ENCODE measurements around the gene SUGCT.

SUGCT gene

GRCh38 chr7:40536421-40536820 is 401.6 kb downstream of the SUGCT start:
- Histone ChIP-seq H3K36me3 (ENCODE audit: control insufficient read depth in 2 of 2, insufficient read depth in 1 of 2, low read length in 2 of 2) (no peaks in the 10 kb centered on the region), H3K4me1 (ENCODE audit: control insufficient read depth, insufficient read depth, low read length) (no peaks in the 10 kb centered on the region), H3K4me3 (ENCODE audit: low read depth, low read length) (no peak overlapping the region), H3K9me3 (ENCODE audit: control insufficient read depth, insufficient read depth, low read depth, low read length) (no peaks in the 10 kb centered on the region), H3K27ac (ENCODE audit: extremely low read depth, low read depth, low read length) (no peak overlapping the region)
- CTCF ChIA-PET = no interaction called here
- TF ChIP-seq ZNF580 (tag by site-specific recombination; IDR thresholded peaks at IDR 0.05) (no peak), KLF9 (tag by site-specific recombination; IDR thresholded peaks at IDR 0.05; ENCODE audit: low read depth) (no peak), ZFP69B (tag by site-specific recombination; IDR thresholded peaks at IDR 0.05) (no peak), ZBTB48 (tag by site-specific recombination; IDR thresholded peaks at IDR 0.05) (no peak), ZNF223 (tag by site-specific recombination; IDR thresholded peaks at IDR 0.05) (no peak), ZNF214 (tag by site-specific recombination; IDR thresholded peaks at IDR 0.05; ENCODE audit: borderline replicate concordance) (no peak), ZNF398 (tag by site-specific recombination; IDR thresholded peaks at IDR 0.05) (no peak), ZNF610 (tag by site-specific recombination; IDR thresholded peaks at IDR 0.05; ENCODE audit: borderline replicate concordance) (no peak), ZSCAN23 (tag by site-specific recombination; IDR thresholded peaks at IDR 0.05) (no peak), KLF8 (tag by site-specific recombination; IDR thresholded peaks at IDR 0.05) (no peak), ZNF664 (tag by site-specific recombination; IDR thresholded peaks at IDR 0.05) (no peak), ZNF473 (tag by site-specific recombination; IDR thresholded peaks at IDR 0.05) (no peak), ZNF350 (tag by site-specific recombination; IDR thresholded peaks at IDR 0.05) (no peak)
- TF ChIP-seq, protein P1, sequence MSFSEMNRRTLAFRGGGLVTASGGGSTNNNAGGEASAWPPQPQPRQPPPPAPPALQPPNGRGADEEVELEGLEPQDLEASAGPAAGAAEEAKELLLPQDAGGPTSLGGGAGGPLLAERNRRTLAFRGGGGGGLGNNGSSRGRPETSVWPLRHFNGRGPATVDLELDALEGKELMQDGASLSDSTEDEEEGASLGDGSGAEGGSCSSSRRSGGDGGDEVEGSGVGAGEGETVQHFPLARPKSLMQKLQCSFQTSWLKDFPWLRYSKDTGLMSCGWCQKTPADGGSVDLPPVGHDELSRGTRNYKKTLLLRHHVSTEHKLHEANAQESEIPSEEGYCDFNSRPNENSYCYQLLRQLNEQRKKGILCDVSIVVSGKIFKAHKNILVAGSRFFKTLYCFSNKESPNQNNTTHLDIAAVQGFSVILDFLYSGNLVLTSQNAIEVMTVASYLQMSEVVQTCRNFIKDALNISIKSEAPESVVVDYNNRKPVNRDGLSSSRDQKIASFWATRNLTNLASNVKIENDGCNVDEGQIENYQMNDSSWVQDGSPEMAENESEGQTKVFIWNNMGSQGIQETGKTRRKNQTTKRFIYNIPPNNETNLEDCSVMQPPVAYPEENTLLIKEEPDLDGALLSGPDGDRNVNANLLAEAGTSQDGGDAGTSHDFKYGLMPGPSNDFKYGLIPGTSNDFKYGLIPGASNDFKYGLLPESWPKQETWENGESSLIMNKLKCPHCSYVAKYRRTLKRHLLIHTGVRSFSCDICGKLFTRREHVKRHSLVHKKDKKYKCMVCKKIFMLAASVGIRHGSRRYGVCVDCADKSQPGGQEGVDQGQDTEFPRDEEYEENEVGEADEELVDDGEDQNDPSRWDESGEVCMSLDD (tag by site-specific recombination; IDR thresholded peaks at IDR 0.05) = no peak
- TF ChIP-seq, protein P2, sequence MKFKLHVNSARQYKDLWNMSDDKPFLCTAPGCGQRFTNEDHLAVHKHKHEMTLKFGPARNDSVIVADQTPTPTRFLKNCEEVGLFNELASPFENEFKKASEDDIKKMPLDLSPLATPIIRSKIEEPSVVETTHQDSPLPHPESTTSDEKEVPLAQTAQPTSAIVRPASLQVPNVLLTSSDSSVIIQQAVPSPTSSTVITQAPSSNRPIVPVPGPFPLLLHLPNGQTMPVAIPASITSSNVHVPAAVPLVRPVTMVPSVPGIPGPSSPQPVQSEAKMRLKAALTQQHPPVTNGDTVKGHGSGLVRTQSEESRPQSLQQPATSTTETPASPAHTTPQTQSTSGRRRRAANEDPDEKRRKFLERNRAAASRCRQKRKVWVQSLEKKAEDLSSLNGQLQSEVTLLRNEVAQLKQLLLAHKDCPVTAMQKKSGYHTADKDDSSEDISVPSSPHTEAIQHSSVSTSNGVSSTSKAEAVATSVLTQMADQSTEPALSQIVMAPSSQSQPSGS (tag by site-specific recombination; IDR thresholded peaks at IDR 0.05; ENCODE audit: low read depth) = no peak
- TF ChIP-seq, protein P3, sequence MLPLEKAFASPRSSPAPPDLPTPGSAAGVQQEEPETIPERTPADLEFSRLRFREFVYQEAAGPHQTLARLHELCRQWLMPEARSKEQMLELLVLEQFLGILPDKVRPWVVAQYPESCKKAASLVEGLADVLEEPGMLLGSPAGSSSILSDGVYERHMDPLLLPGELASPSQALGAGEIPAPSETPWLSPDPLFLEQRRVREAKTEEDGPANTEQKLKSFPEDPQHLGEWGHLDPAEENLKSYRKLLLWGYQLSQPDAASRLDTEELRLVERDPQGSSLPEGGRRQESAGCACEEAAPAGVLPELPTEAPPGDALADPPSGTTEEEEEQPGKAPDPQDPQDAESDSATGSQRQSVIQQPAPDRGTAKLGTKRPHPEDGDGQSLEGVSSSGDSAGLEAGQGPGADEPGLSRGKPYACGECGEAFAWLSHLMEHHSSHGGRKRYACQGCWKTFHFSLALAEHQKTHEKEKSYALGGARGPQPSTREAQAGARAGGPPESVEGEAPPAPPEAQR (tag by site-specific recombination; IDR thresholded peaks at IDR 0.05) = no peak
- POLR2A ChIA-PET = no interaction called here

- CTCF ChIA-PET = no interaction called here
- Histone ChIP-seq H3K4me3 (ENCODE audit: low read depth, low read length) (no peak overlapping the region), H3K36me3 (ENCODE audit: control insufficient read depth in 2 of 2, insufficient read depth in 1 of 2, low read length in 2 of 2) (no peaks in the 10 kb centered on the region), H3K27ac (ENCODE audit: extremely low read depth, low read depth, low read length) (no peak overlapping the region), H3K4me1 (ENCODE audit: control insufficient read depth, insufficient read depth, low read length) (no peaks in the 10 kb centered on the region), H3K9me3 (ENCODE audit: control insufficient read depth, insufficient read depth, low read depth, low read length) (no peaks in the 10 kb centered on the region)
- TF ChIP-seq ZNF169 (tag by site-specific recombination; IDR thresholded peaks at IDR 0.05) = no peak
- TF ChIP-seq ZNF239 (tag by site-specific recombination; IDR thresholded peaks at IDR 0.05) = no peak
- no peak for TF ChIP-seq IKZF3 (tag by site-specific recombination; IDR thresholded peaks at IDR 0.05)
- no peak for TF ChIP-seq ZSCAN16 (tag by site-specific recombination; IDR thresholded peaks at IDR 0.05)
- TF ChIP-seq ZNF654 (tag by site-specific recombination; IDR thresholded peaks at IDR 0.05; ENCODE audit: low read depth) = no peak
- no peak for TF ChIP-seq ZNF623 (tag by site-specific recombination; IDR thresholded peaks at IDR 0.05)
- no peak for TF ChIP-seq ZBTB20 (tag by site-specific recombination; IDR thresholded peaks at IDR 0.05)
- TF ChIP-seq SCRT1 (tag by site-specific recombination; IDR thresholded peaks at IDR 0.05; ENCODE audit: borderline replicate concordance) = no peak
- POLR2A ChIA-PET = no interaction called here
These were observed 403.5 kb downstream of the SUGCT start for GRCh38 chr7:40538281-40538680.

Measured in HEK293 (cell line).